Activated naive CD4-positive, alpha-beta T cell (primary cell): ENCODE measurements around the gene ALCAM.
"Not testable (repeated sequence)": the region's sequence is repeated elsewhere in the genome, so short reads cannot be mapped to it uniquely, and the experiment has no call there.

ENCODE experiments used
- DNase-seq, 4 experiments: peaks; one replicate each; lab custom pipeline; 2025; lab: John Stamatoyannopoulos, UW

ALCAM gene

DNA sequence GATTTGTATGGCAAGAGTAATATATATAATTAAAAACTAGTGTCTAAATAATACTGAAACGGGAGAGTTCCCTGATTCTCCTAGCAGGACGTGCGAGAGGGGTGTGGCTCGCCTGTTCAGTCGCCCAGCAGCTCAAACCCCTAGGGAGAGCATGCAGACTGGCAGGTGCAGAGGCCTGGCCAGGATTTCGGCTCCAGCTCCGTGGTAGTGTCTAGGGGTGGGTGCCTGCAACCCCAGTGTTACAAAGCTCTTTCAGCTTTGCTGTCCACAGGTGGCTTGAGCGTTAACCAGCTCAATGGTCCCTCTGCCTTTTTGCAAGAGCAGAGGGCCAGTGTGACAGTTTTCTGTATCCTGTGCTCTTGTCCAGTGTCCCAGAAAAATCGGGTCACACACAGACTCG is 226.6 kb downstream of the ALCAM start:
- no peak for DNase-seq

DNA sequence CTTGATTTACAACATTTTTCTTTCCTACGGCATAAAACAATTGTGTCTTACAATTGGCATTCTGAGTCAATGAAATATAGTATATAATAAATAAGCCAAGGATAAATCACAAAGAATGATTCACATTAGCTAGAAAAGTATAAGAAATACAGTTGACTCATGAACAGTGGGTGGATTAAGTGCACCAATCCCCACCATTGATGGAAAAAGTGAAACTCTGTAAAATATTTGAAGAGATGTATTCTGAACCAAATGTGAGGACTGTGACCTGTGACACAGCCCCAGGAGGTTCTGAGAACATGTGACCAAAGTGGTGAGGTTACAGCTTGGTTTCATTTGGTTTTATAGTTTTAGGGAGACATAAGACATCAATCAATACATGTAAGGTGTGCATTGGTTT is 227.5 kb downstream of the ALCAM start:
- no peak for DNase-seq

DNA sequence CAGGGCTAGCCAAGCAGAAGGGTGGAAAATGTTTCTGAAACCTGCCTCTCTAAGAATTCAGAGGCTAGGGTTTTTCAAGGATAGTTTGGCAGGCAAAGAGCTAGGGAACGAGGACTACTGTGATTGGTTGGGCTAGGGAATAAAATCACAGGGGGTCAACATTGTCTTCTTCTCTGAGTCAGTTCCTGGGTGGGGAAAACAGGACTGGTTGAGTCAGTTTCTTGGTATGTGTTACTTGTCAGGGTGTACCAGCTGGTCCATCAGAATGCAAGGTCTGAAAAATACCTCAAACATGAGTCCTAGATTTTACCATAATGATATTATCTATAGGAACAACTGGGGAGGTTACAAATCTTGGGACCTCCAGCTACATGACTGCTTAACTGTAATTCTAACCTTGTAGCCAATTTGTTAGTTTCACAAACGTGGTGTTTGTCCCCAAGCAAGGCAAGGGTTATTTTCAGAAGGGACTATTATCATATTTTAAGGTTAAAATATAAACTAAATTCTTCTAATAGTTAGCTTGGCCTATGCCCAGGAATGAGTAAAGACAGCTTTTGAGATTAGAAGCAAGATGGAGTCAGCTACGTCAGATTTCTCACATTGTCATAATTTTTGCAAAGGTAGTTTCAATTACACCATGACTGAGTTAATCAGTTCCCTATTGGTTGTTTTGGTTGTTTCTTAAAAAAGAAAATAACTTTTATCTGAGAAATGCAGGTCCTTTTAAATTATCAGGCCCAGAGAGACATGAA is 231.5 kb downstream of the ALCAM start:
- no peak for DNase-seq

DNA sequence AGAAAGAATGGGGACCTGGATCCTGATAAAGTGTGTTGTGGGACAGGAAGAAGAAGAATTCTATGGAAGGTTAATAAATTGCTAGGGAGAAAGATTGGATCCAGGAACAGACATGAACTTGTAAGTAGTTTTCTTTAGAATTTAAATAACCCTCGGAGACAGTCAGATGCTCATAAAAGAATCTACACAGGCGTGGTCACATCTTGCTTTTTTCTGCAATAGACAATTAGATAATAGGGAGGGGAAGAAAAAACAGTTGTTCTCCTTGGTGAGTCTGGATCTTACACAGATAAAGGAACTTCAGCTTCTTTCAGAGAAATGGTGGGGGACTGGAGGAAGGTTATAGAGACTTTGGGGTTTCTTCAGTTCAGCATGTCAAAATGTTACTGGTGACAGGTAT is 232.6 kb downstream of the ALCAM start:
- DNase-seq, result no peak

DNA sequence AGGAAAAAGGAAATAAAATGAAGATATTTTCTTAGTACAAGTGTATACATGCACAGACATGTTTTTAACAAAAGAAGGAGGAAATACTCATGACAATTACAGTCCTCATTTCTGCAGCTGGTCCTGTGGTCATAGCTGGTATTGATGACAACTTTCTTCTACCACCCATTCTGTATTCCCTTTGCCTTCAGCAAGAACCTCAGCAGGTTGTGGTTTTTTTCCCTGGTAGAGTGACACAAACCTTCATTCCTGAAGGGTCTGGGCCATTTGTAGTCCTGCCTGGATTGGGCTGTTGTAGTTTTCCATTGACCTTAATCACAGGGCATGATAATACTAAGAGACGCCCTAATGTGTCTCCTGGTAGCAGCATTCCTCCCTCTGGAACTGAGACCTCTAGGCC is 235.0 kb downstream of the ALCAM start:
- not testable (repeated sequence) for DNase-seq

DNA sequence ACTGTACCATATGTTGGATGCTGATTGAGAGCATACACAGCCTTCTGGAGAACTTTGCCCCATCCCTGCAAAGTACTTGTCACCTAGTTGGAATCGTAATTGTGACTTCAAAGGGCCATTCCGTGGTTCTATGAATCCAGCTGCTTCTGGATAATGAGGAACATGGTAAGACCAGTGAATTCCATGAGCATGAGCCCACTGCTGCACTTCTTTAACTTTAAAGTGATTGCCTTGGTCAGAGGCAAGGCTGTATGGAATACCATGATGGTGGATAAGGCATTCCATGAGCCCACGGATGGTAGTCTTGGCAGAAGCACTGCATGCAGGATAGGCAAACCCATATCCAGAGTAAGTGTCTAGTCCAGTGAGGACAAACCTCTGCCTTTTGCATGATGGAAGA is 235.6 kb downstream of the ALCAM start:
- not testable (repeated sequence) for DNase-seq

DNA sequence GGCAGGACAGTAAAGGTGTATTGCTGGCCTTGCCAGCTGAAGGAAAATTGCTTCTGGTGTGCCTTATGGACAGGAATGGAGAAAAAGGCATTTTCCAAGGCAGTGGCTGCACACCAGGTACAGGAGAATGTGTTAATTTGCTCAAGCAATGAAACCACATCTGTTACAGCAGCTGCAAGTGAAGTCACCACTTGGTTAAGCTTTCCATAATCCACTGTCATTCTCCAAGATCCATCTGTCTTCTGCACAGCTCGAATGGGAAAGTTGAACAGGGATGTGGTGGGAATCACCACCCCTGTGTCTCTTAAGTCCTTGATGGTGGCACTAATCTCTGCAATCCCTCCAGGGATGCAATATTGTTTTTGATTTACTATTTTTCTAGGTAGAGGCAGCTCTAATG is 236.8 kb downstream of the ALCAM start:
- not testable (repeated sequence) for DNase-seq

DNA sequence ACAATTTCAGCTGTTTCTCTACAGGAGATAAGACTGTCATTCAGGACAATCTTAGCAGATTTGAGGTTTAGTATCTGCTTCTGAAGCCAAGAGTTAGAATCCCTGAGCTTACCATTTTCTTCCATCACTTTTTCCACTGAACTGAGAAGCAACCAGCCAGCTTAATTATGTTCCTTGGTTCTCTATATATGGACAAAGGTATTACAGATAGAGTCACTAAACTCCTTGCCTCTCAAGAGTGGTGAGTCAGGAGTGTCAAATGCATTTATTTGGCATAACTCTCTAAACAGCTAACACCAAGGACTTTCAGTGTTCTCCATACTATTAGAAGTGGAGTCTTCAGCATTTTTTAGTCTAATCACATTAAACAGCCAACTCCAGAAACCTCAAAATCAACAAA is 239.3 kb downstream of the ALCAM start:
- DNase-seq, result no peak

DNA sequence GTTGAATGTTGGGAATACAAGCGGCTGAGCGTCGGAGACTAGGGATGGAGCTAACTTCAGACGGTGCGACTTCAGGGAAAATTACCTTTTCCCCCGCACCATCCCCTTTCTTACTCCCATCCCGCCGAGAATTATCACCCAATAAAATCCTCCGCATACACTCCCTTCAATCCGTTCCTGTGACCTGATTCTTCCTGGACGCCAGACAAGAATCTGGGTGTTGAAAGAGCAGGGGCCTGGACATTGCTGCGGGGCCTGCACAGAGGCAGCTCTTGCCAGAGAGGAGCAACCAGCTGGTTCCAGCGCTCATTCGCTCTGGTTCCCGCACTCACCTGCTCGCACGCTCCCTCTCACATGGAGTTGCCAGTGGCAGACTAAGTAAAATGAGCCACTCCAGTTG is 241.9 kb downstream of the ALCAM start:
- no peak for DNase-seq

DNA sequence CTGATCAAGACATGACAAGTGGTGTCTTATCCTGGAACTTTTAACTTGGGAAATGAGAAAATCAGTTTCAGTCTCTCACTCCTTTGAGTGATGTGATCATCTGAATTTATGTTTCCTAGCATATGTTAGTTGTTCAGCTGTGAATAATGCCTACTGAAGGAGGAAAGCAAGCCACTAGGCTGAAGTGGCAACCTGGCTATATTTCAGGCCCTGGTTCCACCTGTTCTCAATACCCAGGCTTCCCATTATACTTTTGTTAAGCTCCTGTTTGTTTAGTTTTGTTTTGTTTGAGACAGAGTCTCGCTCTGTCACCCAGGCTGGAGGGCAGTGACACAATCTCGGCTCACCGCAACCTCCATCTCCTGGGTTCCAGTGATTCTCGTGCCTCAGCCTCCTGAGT is 243.8 kb downstream of the ALCAM start:
- no peak for DNase-seq

DNA sequence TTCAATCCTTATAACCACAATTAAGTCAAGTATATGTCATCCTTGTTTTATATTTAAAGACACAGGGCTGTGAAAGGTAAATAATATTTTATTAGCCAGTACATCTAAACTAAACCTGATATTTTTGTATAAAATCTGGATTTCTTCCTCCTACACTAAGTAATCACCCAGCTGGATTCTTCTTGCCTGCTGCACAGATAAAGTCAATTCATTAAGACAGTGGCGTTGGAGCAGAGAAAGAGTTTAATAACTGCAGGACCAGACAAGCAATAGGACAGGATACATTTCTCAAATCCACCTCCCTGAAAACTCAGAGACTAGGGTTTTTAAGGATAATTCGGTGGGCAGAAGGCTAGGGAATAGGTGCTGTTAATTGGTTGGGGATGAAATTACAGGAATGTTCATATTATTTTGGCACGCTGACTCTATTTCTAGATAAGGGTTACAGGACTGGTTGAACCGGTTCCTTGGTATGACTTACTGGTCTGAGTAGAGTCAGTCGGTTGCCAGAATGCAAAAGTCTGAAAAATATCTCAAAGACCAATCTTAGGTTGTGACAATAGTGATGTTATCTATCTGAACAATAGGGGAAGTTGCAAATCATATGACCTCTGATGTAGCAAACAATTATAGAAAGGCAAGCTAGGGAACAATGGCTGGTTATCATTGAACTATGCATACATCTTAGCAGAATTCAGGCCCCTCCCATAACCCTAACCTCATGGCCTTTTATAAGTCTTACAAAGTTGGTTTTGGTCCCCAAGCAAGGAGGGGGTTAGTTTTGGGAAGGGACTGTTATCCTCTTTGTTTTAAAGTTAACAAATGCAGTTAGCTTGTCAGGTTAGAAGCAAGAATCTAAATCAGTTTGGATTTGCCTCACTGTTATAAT is 244.8 kb downstream of the ALCAM start:
- DNase-seq, result no peak

DNA sequence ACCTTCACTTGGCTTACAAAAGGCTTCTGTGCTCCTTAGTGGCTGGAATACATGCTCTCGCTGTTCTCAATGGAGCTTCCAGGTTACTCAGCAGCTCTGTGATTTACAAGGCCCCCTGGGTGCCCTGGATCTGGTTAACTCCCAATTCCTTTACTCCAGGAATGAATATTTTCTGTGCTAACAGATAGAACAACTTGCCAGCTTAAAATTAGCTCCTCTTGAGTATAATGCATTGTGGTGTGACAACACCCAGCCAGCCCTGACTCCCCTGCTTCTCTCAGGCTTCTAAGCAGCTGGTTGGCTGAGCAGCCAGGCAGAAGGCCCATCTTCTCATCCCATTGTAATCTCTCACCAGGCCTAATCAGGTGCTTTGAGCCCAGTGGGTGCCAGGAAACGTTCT is 246.4 kb downstream of the ALCAM start:
- no peak for DNase-seq

DNA sequence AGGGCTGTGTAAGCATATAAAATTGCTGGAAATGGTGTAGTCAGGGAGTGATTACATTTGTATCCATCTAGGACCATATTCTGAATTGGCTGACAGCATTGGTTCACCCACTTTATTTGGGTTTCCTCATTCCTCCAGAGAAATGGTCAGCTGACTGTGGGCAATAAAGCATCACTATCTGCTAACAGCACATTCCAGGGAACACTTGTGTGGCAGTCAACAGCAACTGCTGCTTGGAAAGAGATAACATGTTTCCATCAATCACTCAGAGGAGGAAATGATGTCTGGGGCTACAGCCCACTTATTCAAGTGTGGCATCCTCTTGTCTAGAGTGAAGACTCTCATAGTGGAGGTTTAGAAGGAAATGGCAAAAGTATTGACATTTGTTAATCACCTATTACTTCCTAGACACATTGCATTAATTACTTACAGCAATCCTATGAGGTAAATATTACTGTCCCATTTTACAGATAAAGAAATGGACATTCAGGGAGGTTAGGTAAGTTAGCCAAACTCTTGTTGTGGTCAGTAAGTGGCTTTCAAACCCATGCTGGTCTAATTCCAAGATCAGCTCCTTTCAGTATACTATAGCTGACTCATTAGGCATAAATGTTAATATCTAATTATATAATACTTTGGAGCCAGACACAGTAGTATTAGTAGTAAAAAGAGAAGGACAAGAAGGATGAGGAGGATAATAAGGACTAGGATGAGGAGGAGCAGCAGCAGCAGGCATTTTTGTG is 247.8 kb downstream of the ALCAM start:
- no peak for DNase-seq

DNA sequence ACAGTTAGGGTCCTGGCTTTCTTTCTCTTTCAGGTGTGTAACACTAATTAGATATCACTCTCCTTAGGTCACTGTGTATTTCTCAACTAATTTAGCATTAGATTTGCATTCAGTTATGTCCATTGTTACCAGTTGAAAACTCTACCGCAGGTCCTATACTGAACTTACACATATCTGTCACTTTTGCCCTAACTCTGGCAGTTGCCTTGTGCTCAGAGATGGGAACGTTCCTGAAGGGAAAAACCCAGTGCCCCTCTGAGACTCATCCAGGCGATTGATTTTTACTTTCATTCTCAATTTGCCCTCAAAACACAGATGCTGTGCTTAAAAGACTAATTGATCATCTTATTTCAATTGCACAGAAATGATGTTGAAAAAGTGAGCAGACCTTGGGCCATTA is 249.1 kb downstream of the ALCAM start:
- no peak for DNase-seq

DNA sequence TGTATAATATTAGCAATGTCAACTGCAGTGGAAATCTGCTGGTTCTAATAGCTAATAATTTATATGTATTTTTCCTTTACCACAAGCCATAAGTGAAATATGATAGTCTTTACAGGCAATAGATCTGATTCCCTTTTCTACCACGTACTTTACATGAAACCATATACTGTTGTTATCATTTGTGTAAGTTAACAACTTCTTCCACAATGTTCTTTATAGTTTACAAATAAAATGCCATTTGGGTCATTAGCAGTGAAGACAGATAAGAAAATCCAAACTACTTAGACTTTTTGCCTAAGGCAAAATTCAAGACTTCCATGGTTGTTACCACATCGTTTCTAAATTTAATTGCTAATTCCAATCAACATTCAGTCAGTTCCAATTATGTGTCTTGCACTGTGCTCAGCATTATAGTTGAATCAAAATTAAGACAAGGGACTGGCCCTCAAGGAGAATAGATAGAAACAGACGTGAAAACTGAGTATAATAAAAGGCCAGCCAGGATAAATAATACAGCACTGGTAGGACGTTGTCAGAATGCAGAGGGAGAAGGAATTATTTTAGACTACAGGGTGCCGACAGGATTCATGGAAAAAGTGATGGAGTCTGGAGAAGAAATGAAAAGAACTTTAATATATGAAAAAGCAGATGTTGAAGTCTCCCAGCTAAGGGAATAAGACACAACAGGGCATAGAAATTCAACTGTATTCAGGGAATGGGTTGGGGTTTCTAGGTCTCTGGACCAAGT is 249.8 kb downstream of the ALCAM start:
- no peak for DNase-seq

DNA sequence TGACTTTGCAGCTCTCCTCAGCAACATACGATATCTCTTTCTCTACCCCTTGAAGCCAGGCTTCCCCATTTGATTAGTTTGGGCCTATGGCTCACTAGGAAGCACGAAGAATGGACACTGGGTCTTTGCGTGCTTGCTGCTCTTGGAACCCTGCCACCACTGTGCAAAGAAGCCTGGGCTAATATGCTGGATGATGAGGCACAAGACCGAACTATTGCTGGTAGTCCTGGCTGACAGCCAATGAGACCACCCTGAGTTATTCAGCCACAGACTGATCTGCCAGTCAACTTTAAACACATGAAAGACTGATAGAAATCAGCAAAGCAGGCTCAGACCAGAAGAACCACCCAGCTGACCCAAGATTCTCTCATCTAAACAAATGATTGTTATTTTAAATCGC is 251.8 kb downstream of the ALCAM start:
- no peak for DNase-seq

DNA sequence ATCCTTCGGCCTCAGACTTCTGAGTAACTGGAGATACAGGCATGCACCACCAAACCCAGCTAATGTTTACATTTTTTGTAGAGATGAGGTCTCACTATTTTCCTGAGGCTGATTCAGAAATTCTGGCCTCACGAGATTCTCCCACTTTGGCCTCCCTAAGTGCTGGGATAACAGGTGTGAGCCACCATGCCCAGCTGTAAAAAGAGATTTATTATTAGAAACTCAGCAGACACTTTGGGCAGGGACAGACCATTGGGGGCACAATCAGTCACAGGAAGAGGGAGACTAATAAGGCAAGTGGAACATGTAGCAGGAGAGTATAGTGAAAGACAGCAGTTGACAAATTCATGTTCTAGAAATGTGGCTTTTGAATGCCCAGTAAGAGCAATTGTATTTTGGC is 252.9 kb downstream of the ALCAM start:
- DNase-seq, result no peak

DNA sequence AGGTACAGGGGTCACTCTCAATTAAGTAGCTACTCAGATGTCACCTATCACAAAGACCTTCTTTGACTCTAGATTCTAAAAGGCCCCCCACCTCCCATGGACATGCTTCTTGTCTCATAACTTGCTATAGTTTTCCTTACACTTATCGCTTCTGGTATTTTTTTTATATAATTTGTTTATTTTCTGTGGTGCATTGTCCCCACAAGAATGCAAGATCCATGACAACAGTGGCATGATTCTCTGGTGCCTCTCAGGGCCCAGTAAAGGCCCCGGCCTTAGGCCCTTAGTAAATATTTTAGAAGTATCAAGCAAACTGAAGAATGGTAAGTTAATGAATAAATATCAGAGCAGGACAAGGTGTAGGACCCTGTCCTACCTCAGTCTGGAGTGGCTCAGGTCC is 253.5 kb downstream of the ALCAM start:
- DNase-seq, result no peak

DNA sequence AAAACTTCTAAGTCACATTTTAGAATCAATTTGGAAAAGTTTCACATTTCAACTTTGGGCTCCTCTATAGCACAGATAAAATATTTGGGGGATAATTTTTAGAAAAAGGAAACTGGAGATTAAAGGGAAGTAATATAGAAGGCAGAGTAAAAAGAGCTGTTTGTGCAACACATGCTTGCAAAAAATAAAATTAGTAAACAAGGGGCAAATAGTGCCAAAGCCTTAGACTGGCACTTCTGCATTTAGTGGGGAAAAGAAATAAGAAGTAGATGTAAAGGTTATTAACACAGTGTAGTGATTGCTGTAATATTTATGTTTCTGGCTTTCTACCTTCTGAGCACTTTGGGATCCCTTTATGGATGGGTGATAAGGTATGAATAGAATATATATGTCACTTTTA is 255.5 kb downstream of the ALCAM start:
- DNase-seq, result no peak
